IMR-90 (cell line): Measurements from ENCODE around the gene EMD. TPM values are rescaled to one million over a fixed set of nuclear protein-coding genes. Genes with fewer than 3 reads are reported as not detected.

Experiments
- ATAC-seq: fragments of 200-7000 bp; cut with Tn5 transposase; 2 replicates; pipeline ENCODE4 v1.9.1; 2020; ENCODE audit warnings: low read depth, mild to moderate bottlenecking, moderate library complexity
- BruUV-seq: library from RNA; stranded (reverse); fragments of 400-500 nt; replicated peaks from 2 replicates; lab custom pipeline; 2021; lab: Mats Ljungman, UMichigan
- CTCF ChIA-PET: fragments of 300-600 bp; formaldehyde crosslinking; extraction: SDS; loops from one replicate; lab custom pipeline; 2021; ENCODE audit warnings: antibody characterized with exemption; lab: Yijun Ruan, JAX
- POLR2A ChIA-PET: fragments of 300-600 bp; sonication (Branson Sonifier 250); formaldehyde crosslinking; loops from one replicate; lab custom pipeline; 2022; ENCODE audit warnings: antibody characterized with exemption; ENCODE audit not compliant: unreplicated experiment; lab: Charles Lee
- DNase-seq: peaks from one replicate; pipeline ENCODE4 v3.0.0; 2013
- H2AFZ ChIP-seq: replicated peaks from 2 replicates; pipeline ENCODE3; 2013; ENCODE audit warnings: low read length, mild to moderate bottlenecking; ENCODE audit not compliant: poor library complexity
- H2AK5ac ChIP-seq: 2 replicates; pipeline ENCODE4 v1.6.1; 2013; ENCODE audit warnings: low read depth, low read length, inconsistent platforms
- H2AK9ac ChIP-seq: replicated peaks from 2 replicates; pipeline ENCODE3; 2013; ENCODE audit warnings: mild to moderate bottlenecking, low read depth, low read length, moderate library complexity; ENCODE audit not compliant: poor library complexity
- H2BK120ac ChIP-seq: 2 replicates; pipeline ENCODE4 v1.6.1; 2013; ENCODE audit warnings: low read depth, low read length, inconsistent platforms
- H2BK15ac ChIP-seq: 3 replicates; pipeline ENCODE4 v1.6.1; 2013; ENCODE audit warnings: low read depth, low read length, inconsistent platforms
- H2BK20ac ChIP-seq: 2 replicates; pipeline ENCODE4 v1.6.1; 2013; ENCODE audit warnings: low read depth, mild to moderate bottlenecking, inconsistent platforms, low read length, moderate library complexity
- H2BK5ac ChIP-seq: 2 replicates; pipeline ENCODE4 v1.6.1; 2013; ENCODE audit warnings: mild to moderate bottlenecking, low read depth, low read length, inconsistent platforms; ENCODE audit not compliant: poor library complexity, severe bottlenecking
- H3K14ac ChIP-seq: replicated peaks from 2 replicates; pipeline ENCODE4 v1.6.1; 2013; ENCODE audit warnings: low read depth, low read length, inconsistent platforms
- H3K18ac ChIP-seq: 2 replicates; pipeline ENCODE4 v1.6.1; 2013; ENCODE audit warnings: low read depth, low read length, control low read depth
- H3K23ac ChIP-seq: 2 replicates; pipeline ENCODE4 v1.6.1; 2013; ENCODE audit warnings: low read depth, low read length, inconsistent platforms
- H3K27ac ChIP-seq: 2 replicates; pipeline ENCODE4 v1.5.1; 2013; ENCODE audit warnings: mild to moderate bottlenecking, control low read depth, low read length; ENCODE audit not compliant: insufficient read depth
- H3K27me3 ChIP-seq: 2 replicates; pipeline ENCODE4 v1.6.1; 2013; ENCODE audit warnings: low read length; ENCODE audit not compliant: control insufficient read depth, insufficient read depth
- H3K36me3 ChIP-seq: 2 replicates; pipeline ENCODE4 v1.6.1; 2013; ENCODE audit warnings: low read length, mixed read lengths; ENCODE audit not compliant: control insufficient read depth, insufficient read depth
- H3K4ac ChIP-seq: 2 replicates; pipeline ENCODE4 v1.6.1; 2013; ENCODE audit warnings: low read depth, low read length, inconsistent platforms
- H3K4me1 ChIP-seq: 2 replicates; pipeline ENCODE4 v1.6.1; 2013; ENCODE audit warnings: low read length, mixed read lengths; ENCODE audit not compliant: control insufficient read depth, insufficient read depth
- H3K4me2 ChIP-seq: 2 replicates; pipeline ENCODE4 v1.6.1; 2013; ENCODE audit warnings: low read depth, mild to moderate bottlenecking, control low read depth, low read length, moderate library complexity
- H3K4me3 ChIP-seq: 2 replicates; pipeline ENCODE4 v1.5.1; 2013; ENCODE audit warnings: low read depth, mild to moderate bottlenecking, control low read depth, low read length, moderate library complexity; ENCODE audit not compliant: insufficient read depth
- H3K56ac ChIP-seq: 2 replicates; pipeline ENCODE4 v1.6.1; 2013; ENCODE audit warnings: low read length, inconsistent platforms; ENCODE audit not compliant: insufficient read depth; ENCODE audit errors: extremely low read depth
- H3K79me1 ChIP-seq, 2 experiments: 2 replicates each; pipeline ENCODE4 v1.6.1; 2013; ENCODE audit warnings: low read length in 2 of 2, inconsistent platforms in 1 of 2, low read depth in 1 of 2
- H3K9ac ChIP-seq: 2 replicates; pipeline ENCODE4 v1.6.1; 2013; ENCODE audit warnings: low read depth, low read length, control low read depth
- H3K9me1 ChIP-seq: 2 replicates; pipeline ENCODE4 v1.6.1; 2013; ENCODE audit warnings: low read length, inconsistent platforms; ENCODE audit not compliant: insufficient read depth
- H3K9me3 ChIP-seq: 2 replicates; pipeline ENCODE4 v1.6.1; 2013; ENCODE audit warnings: low read length; ENCODE audit not compliant: control insufficient read depth, insufficient read depth
- H4K20me1 ChIP-seq: 2 replicates; pipeline ENCODE4 v1.6.1; 2013; ENCODE audit warnings: low read length, inconsistent platforms; ENCODE audit not compliant: insufficient read depth
- H4K5ac ChIP-seq: 2 replicates; pipeline ENCODE4 v1.6.1; 2013; ENCODE audit warnings: mild to moderate bottlenecking, low read depth, low read length, control low read depth
- H4K8ac ChIP-seq, 2 experiments: 2 replicates each; pipeline ENCODE4 v1.6.1; 2013; ENCODE audit warnings: low read depth in 2 of 2, low read length in 2 of 2, control low read depth in 1 of 2, inconsistent platforms in 1 of 2
- H4K91ac ChIP-seq: 2 replicates; pipeline ENCODE4 v1.6.1; 2013; ENCODE audit warnings: low read depth, low read length, inconsistent platforms; ENCODE audit not compliant: insufficient read depth
- BHLHE40 ChIP-seq: fragments of 150-350 bp; IDR thresholded peaks from 2 replicates; pipeline ENCODE4 v1.6.1; 2016; ENCODE audit warnings: mild to moderate bottlenecking, low read depth, low read length
- CEBPB ChIP-seq: IDR thresholded peaks from 2 replicates; pipeline ENCODE4 v1.6.1; 2012; ENCODE audit warnings: low read depth, low read length, improper control_type of control experiment
- CHD1 ChIP-seq: IDR thresholded peaks from 2 replicates; pipeline ENCODE4 v1.6.1; 2012; ENCODE audit warnings: low read depth, low read length, improper control_type of control experiment
- FOS ChIP-seq: fragments of 150-350 bp; IDR thresholded peaks from 2 replicates; pipeline ENCODE4 v1.6.1; 2016; ENCODE audit warnings: low read depth, low read length
- MAZ ChIP-seq: IDR thresholded peaks from 2 replicates; pipeline ENCODE4 v1.6.1; 2012; ENCODE audit warnings: low read depth, mild to moderate bottlenecking, low read length, improper control_type of control experiment, moderate library complexity, borderline replicate concordance
- MXI1 ChIP-seq: IDR thresholded peaks from 2 replicates; pipeline ENCODE4 v1.6.1; 2012; ENCODE audit warnings: low read depth, mild to moderate bottlenecking, low read length, moderate library complexity, borderline replicate concordance
- NFE2L2 ChIP-seq: fragments of 150-350 bp; IDR thresholded peaks from 2 replicates; pipeline ENCODE4 v1.6.1; 2016; ENCODE audit warnings: low read depth, mild to moderate bottlenecking, low read length
- POLR2A ChIP-seq: IDR thresholded peaks from 2 replicates; pipeline ENCODE4 v1.6.1; 2012; ENCODE audit warnings: mild to moderate bottlenecking, low read depth, low read length
- RAD21 ChIP-seq: IDR thresholded peaks from 2 replicates; pipeline ENCODE4 v1.6.1; 2012; ENCODE audit warnings: low read length, improper control_type of control experiment
- RCOR1 ChIP-seq: IDR thresholded peaks from 2 replicates; pipeline ENCODE4 v1.6.1; 2012; ENCODE audit warnings: mild to moderate bottlenecking, low read length, improper control_type of control experiment; ENCODE audit not compliant: insufficient replicate concordance
- RFX5 ChIP-seq: IDR thresholded peaks from 2 replicates; pipeline ENCODE4 v1.8.0; 2012; ENCODE audit warnings: low read depth, mild to moderate bottlenecking, low read length, moderate library complexity
- SMC3 ChIP-seq: fragments of 150-350 bp; IDR thresholded peaks from 2 replicates; pipeline ENCODE4 v1.6.1; 2016; ENCODE audit warnings: low read depth, mild to moderate bottlenecking, antibody characterized with exemption, low read length, moderate library complexity
- WGBS, 2 experiments: methylation state at CpG; one replicate each; pipeline versions ENCODE4 v1.1.5 to v1.1.7; 2013; ENCODE audit warnings: missing lambda C conversion rate in 2 of 2; ENCODE audit not compliant: insufficient read length in 1 of 2; ENCODE audit errors: extremely low coverage in 2 of 2; 5-methylcytosine and 5-hydroxymethylcytosine counted together
- dilution Hi-C: fragments of 300-500 bp; cut with HindIII; formaldehyde crosslinking; loops from one replicate; pipeline ENCODE4 v1.14.3; 2018; ENCODE audit warnings: low sequenced_read_pairs; ENCODE audit not compliant: unreplicated experiment
- in situ Hi-C: fragments of 300-500 bp; cut with MboI; formaldehyde crosslinking; loops from 3 replicates; pipeline ENCODE4 v1.14.3; 2019; ENCODE audit warnings: low sequenced_read_pairs, inconsistent platforms, mixed read lengths
- intact Hi-C: fragments of 100-400 bp; cut with micrococcal nuclease; formaldehyde crosslinking; loops from 2 replicates; pipeline ENCODE4 v1.10.0; 2022
- polyA plus RNA-seq, 3 experiments: library from polyadenylated mRNA; depleted of rRNA; stranded (reverse); fragments of >200 nt; gene quantifications; 2 replicates each; pipeline ENCODE4 v1.2.3, GENCODE V29; 2012; ENCODE audit warnings: low replicate concordance in 1 of 3
- total RNA-seq: library from RNA; depleted of rRNA; stranded (reverse); fragments of >200 nt; gene quantifications from 2 replicates; pipeline ENCODE4 v1.2.3, GENCODE V29; 2012
- TF ChIP-seq, protein P1 (sequence below): conservative IDR thresholded peaks from 2 replicates; pipeline ENCODE4 v1.5.1; 2012; ENCODE audit warnings: mild to moderate bottlenecking, low read depth, low read length, improper control_type of control experiment
- TF ChIP-seq, protein P2 (sequence below): fragments of 150-350 bp; IDR thresholded peaks from 2 replicates; pipeline ENCODE4 v1.6.1; 2017; ENCODE audit warnings: mild to moderate bottlenecking, antibody characterized with exemption, low read length, low read depth
- TF ChIP-seq, protein P3 (sequence below): fragments of 150-350 bp; IDR thresholded peaks from 2 replicates; pipeline ENCODE4 v1.6.1; 2016; ENCODE audit warnings: low read depth, mild to moderate bottlenecking, low read length, moderate library complexity, borderline replicate concordance

EMD gene
- total and polyA plus RNA-seq, 2 of the 4 experiments (the other 2 are of a cell fraction): 9.9 to 80.6 TPM

DNA sequence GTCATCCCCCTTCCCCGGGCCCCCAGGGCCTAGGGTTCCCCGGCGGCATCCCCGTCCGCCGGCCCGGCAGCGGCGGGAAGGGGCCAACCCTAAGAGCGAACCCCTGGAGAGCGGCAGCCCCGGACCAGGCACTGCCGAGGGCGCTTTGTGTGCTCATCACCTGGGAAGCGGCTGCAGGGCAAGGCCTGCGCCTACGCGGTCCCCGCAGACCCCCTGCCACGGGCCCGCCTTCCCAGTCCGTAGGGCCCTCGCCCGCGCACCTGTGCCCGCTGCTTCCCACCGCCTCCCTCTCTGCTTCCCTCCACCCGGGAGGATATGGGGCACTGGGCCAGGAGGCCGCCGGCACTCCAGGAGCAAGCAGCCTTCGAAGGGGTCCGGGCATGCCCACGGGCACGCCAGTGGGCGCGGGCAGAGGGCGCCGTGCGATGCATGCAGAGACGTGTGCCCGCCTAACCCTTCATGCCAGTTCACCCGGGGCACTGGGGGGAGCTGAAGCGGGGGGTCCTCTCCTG is 7.2 kb upstream of the EMD start:
- Histone ChIP-seq H3K18ac (peak overlapping the region; percentile 3; the same call in 1 of the 2 replicates), H3K23ac (peak overlapping the region; percentile 75), H2AFZ (no peak overlapping the region), H3K9me3 (no peaks in the 10 kb centered on the region), H2BK15ac (no peak overlapping the region), H2BK5ac (peak overlapping the region; percentile 91), H3K4me1 (peaks cover 10% of the 10 kb centered on the region), H3K79me1 (peaks cover 0 to 10% of the 10 kb centered on the region in 2 experiments; a peak in 2 of 4 replicates), H3K4me2 (peak overlapping the region; percentile 73), H3K4me3 (peak overlapping the region; percentile 90), H2BK20ac (no peak overlapping the region), H3K27me3 (no peaks in the 10 kb centered on the region), H3K36me3 (peaks cover 30% of the 10 kb centered on the region), H2AK5ac (peak overlapping the region; percentile 90), H2BK120ac (peak overlapping the region; percentile 57; the same call in 1 of the 2 replicates), H4K8ac (peak overlapping the region; percentile 24 to 84; a peak in 2 of 4 replicates), H3K9me1 (0 out of 2 replicates have a peak, but pooled peaks cover 5% of the 10 kb centered on the region), H4K91ac (peak overlapping the region; percentile 94), H4K5ac (peak overlapping the region; percentile 11; the same call in 1 of the 2 replicates), H3K14ac (peak overlapping the region; percentile 84), H2AK9ac (peak overlapping the region; percentile 83), H3K27ac (peak overlapping the region; percentile 97), H3K4ac (peak overlapping the region; percentile 99), H4K20me1 (peaks cover 42% of the 10 kb centered on the region), H3K56ac (peak overlapping the region; percentile 98; the same call in 1 of the 2 replicates), H3K9ac (peak overlapping the region; percentile 98)
- ChIA-PET POLR2A (no interaction called here), CTCF (no interaction called here)
- WGBS, 2 experiments: 30% methylated on average over 7 of the region's 43 CpGs; no CpG with 5 or more reads in 1 of the 2 experiments
- intact Hi-C loops: loop anchor here (5.0 kb wide), 1 partner anchor 160 kb away; no protein-coding TSS in a partner anchor
- DNase-seq (no peak), ATAC-seq (no peak; the same call in 1 of the 2 replicates)
- dilution Hi-C loops: no loop called here
- in situ Hi-C loops: no loop called here
- BruUV-seq: no TSS peak
- TF ChIP-seq, protein P1, sequence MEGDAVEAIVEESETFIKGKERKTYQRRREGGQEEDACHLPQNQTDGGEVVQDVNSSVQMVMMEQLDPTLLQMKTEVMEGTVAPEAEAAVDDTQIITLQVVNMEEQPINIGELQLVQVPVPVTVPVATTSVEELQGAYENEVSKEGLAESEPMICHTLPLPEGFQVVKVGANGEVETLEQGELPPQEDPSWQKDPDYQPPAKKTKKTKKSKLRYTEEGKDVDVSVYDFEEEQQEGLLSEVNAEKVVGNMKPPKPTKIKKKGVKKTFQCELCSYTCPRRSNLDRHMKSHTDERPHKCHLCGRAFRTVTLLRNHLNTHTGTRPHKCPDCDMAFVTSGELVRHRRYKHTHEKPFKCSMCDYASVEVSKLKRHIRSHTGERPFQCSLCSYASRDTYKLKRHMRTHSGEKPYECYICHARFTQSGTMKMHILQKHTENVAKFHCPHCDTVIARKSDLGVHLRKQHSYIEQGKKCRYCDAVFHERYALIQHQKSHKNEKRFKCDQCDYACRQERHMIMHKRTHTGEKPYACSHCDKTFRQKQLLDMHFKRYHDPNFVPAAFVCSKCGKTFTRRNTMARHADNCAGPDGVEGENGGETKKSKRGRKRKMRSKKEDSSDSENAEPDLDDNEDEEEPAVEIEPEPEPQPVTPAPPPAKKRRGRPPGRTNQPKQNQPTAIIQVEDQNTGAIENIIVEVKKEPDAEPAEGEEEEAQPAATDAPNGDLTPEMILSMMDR: no peak
- TF ChIP-seq BHLHE40: no peak
- no peak for TF ChIP-seq MXI1
- TF ChIP-seq CHD1: no peak
- no peak for TF ChIP-seq NFE2L2
- TF ChIP-seq, protein P2, sequence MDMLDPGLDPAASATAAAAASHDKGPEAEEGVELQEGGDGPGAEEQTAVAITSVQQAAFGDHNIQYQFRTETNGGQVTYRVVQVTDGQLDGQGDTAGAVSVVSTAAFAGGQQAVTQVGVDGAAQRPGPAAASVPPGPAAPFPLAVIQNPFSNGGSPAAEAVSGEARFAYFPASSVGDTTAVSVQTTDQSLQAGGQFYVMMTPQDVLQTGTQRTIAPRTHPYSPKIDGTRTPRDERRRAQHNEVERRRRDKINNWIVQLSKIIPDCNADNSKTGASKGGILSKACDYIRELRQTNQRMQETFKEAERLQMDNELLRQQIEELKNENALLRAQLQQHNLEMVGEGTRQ: no peak
- TF ChIP-seq RFX5: no peak
- no peak for TF ChIP-seq RCOR1
- TF ChIP-seq FOS: no peak
- no peak for TF ChIP-seq RAD21
- TF ChIP-seq SMC3: no peak
- TF ChIP-seq CEBPB: no peak
- no peak for TF ChIP-seq MAZ
- TF ChIP-seq, protein P3, sequence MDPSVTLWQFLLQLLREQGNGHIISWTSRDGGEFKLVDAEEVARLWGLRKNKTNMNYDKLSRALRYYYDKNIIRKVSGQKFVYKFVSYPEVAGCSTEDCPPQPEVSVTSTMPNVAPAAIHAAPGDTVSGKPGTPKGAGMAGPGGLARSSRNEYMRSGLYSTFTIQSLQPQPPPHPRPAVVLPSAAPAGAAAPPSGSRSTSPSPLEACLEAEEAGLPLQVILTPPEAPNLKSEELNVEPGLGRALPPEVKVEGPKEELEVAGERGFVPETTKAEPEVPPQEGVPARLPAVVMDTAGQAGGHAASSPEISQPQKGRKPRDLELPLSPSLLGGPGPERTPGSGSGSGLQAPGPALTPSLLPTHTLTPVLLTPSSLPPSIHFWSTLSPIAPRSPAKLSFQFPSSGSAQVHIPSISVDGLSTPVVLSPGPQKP: no peak
- no peak for TF ChIP-seq POLR2A
